DND-41 (cell line): ENCODE data around the gene VSNL1.

Source experiments
- ATAC-seq: fragments of 200-7000 bp; cut with Tn5 transposase; 3 replicates; pipeline ENCODE4 v1.9.1; 2021; ENCODE audit warnings: low read depth; ENCODE audit not compliant: insufficient read depth
- DNase-seq: peaks from one replicate; pipeline ENCODE4 v3.0.0-alpha.2; 2020
- H2AFZ ChIP-seq: 2 replicates; pipeline ENCODE4 v1.6.0; 2012; ENCODE audit warnings: low read depth, low read length
- H3K27ac ChIP-seq: 2 replicates; pipeline ENCODE4 v1.5.1; 2012; ENCODE audit warnings: low read length, inconsistent platforms
- H3K27me3 ChIP-seq: fragments of 200-600 bp; sonication (generic); 2 replicates; pipeline ENCODE4 v1.6.0; 2012; ENCODE audit warnings: low read length, mild to moderate bottlenecking, inconsistent platforms; ENCODE audit not compliant: insufficient read depth, poor library complexity
- H3K36me3 ChIP-seq: 2 replicates; pipeline ENCODE4 v1.5.1; 2012; ENCODE audit warnings: low read length, inconsistent platforms; ENCODE audit not compliant: insufficient read depth
- H3K4me1 ChIP-seq: 2 replicates; pipeline ENCODE4 v1.5.1; 2012; ENCODE audit warnings: mild to moderate bottlenecking, low read length; ENCODE audit not compliant: insufficient read depth
- H3K4me2 ChIP-seq: 2 replicates; pipeline ENCODE4 v1.6.0; 2012; ENCODE audit warnings: mild to moderate bottlenecking, moderate library complexity, low read length, inconsistent platforms; ENCODE audit not compliant: insufficient read depth
- H3K4me3 ChIP-seq, 2 experiments: fragments of 200-600 bp in 1 of 2; shearing (Covaris generic) in 1 of 2; 2 replicates each; pipeline ENCODE4 v1.5.1; 2012 to 2016; ENCODE audit warnings: inconsistent platforms in 2 of 2, low read length in 2 of 2, mild to moderate bottlenecking in 2 of 2, low read depth in 1 of 2, moderate library complexity in 1 of 2
- H3K79me2 ChIP-seq: 2 replicates; pipeline ENCODE4 v1.6.0; 2012; ENCODE audit warnings: low read length, inconsistent platforms; ENCODE audit not compliant: insufficient read depth
- H3K9ac ChIP-seq: 2 replicates; pipeline ENCODE4 v1.6.0; 2012; ENCODE audit warnings: low read depth, mild to moderate bottlenecking, inconsistent platforms, low read length, moderate library complexity
- H3K9me3 ChIP-seq: 2 replicates; pipeline ENCODE4 v1.5.1; 2012; ENCODE audit warnings: low read length, moderate library complexity, mild to moderate bottlenecking, inconsistent platforms; ENCODE audit not compliant: insufficient read depth, severe bottlenecking
- H4K20me1 ChIP-seq: 2 replicates; pipeline ENCODE4 v1.6.0; 2012; ENCODE audit warnings: low read length; ENCODE audit not compliant: insufficient read depth
- EZH2 ChIP-seq: IDR thresholded peaks from 3 replicates; pipeline ENCODE4 v1.6.1; 2012; ENCODE audit warnings: borderline replicate concordance, low read depth, mild to moderate bottlenecking, moderate library complexity, low read length, inconsistent platforms; ENCODE audit not compliant: severe bottlenecking
- TF ChIP-seq, protein P1 (sequence below): IDR thresholded peaks from 2 replicates; pipeline ENCODE4 v1.5.1; 2012; ENCODE audit warnings: borderline replicate concordance, low read length, moderate library complexity, mild to moderate bottlenecking; ENCODE audit not compliant: poor library complexity, severe bottlenecking; ENCODE audit errors: extremely low read depth

VSNL1 gene

DNA sequence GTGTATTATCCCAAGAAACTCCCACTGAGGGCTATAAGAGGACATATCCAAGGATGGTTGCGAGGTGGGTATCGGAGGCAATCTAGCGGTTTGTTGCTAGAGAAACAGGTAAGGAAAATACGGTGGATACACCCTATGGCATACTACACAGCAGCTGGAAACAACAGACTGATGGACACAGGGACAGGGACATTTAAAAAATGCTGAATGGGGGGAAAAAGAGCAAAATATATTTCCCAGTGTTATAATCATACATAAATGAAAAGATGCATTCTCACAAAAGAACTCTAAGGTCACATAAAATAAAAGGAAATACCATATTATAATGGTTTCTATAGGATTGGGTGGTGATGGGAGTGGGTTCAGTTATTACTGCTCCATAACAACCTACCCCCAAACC, 117.3 kb downstream of the VSNL1 start:
- no peak overlapping the region for H3K9ac ChIP-seq
- H3K79me2 ChIP-seq: no peaks in the 10 kb centered on the region
- no peak overlapping the region for H3K4me3 ChIP-seq
- H3K9me3 ChIP-seq: no peaks in the 10 kb centered on the region
- no peaks in the 10 kb centered on the region for H4K20me1 ChIP-seq
- TF ChIP-seq EZH2: no peak
- TF ChIP-seq, protein P1, sequence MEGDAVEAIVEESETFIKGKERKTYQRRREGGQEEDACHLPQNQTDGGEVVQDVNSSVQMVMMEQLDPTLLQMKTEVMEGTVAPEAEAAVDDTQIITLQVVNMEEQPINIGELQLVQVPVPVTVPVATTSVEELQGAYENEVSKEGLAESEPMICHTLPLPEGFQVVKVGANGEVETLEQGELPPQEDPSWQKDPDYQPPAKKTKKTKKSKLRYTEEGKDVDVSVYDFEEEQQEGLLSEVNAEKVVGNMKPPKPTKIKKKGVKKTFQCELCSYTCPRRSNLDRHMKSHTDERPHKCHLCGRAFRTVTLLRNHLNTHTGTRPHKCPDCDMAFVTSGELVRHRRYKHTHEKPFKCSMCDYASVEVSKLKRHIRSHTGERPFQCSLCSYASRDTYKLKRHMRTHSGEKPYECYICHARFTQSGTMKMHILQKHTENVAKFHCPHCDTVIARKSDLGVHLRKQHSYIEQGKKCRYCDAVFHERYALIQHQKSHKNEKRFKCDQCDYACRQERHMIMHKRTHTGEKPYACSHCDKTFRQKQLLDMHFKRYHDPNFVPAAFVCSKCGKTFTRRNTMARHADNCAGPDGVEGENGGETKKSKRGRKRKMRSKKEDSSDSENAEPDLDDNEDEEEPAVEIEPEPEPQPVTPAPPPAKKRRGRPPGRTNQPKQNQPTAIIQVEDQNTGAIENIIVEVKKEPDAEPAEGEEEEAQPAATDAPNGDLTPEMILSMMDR: no peak
- H3K4me2 ChIP-seq: no peak overlapping the region
- ATAC-seq (no peak), DNase-seq (no peak)
- H3K36me3 ChIP-seq: 0 out of 2 replicates have a peak, but pooled peaks cover 6% of the 10 kb centered on the region
- H3K4me1 ChIP-seq: no peaks in the 10 kb centered on the region
- no peak overlapping the region for H2AFZ ChIP-seq
- H3K27ac ChIP-seq: no peak overlapping the region
- no peaks in the 10 kb centered on the region for H3K27me3 ChIP-seq

DNA sequence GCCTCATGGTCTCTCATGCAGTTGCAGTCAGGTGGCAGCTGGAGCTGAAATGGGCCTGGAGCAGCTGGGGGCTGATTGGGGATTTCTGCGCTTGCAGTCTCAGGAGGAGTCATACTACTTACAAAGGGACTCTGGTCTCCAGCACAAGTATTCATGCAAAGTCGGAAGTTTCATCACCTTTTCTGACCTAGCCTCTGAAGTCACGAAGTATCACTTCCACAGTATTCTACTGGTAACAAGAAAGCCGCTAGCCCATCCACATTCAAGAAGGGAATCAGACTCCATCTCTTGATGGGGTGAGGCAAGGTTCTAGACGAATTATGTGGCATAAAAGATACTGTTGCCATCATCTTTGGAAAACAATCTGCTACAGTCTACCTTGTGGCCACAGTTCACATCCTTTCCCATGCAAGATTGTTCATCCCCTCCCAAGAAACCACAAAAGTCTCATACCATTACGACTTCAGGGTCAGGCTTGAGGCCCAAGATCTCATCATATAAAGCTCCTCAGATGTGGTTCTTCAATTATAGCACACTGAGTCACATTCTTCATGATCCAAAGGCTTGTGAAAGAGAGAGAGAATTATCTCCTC, 117.9 kb downstream of the VSNL1 start:
- H3K4me2 ChIP-seq: no peak overlapping the region
- no peaks in the 10 kb centered on the region for H3K4me1 ChIP-seq
- no peak overlapping the region for H3K4me3 ChIP-seq
- H2AFZ ChIP-seq: no peak overlapping the region
- H4K20me1 ChIP-seq: no peaks in the 10 kb centered on the region
- no peak overlapping the region for H3K27ac ChIP-seq
- no peak overlapping the region for H3K9ac ChIP-seq
- H3K36me3 ChIP-seq: peaks cover 11% of the 10 kb centered on the region; the same call in 1 of the 2 replicates
- no peaks in the 10 kb centered on the region for H3K27me3 ChIP-seq
- TF ChIP-seq, protein P1: no peak
- TF ChIP-seq EZH2: no peak
- ATAC-seq: peak; percentile 68
- no peaks in the 10 kb centered on the region for H3K79me2 ChIP-seq
- H3K9me3 ChIP-seq: no peaks in the 10 kb centered on the region
- DNase-seq: no peak

DNA sequence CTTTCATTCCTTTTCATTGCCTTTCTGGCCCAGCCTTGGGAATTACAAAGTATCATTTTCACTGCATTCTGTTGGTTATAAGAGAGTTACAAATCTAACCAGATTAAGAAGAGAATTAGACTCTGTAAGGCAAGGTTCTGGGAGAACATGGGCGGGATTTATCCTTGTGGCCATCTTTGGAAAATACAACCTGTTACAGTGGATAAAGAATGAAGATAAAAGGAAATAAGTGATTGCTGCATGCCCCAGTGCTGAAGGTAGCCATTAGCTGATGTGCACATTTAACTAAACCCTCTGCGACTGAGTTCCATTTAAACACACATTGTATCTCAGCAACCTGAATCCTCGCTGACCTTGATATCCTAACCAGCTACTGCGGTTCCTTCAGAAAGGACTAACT, 119.7 kb downstream of the VSNL1 start:
- Histone ChIP-seq H3K4me3 (no peak overlapping the region), H4K20me1 (no peaks in the 10 kb centered on the region), H3K9me3 (no peaks in the 10 kb centered on the region), H3K36me3 (peaks cover 23% of the 10 kb centered on the region; the same call in 1 of the 2 replicates), H3K9ac (no peak overlapping the region), H3K79me2 (no peaks in the 10 kb centered on the region), H2AFZ (no peak overlapping the region), H3K4me1 (no peaks in the 10 kb centered on the region), H3K27ac (no peak overlapping the region), H3K27me3 (no peaks in the 10 kb centered on the region), H3K4me2 (no peak overlapping the region)
- DNase-seq: no peak
- no peak for TF ChIP-seq EZH2
- TF ChIP-seq, protein P1: no peak
- no peak for ATAC-seq

DNA sequence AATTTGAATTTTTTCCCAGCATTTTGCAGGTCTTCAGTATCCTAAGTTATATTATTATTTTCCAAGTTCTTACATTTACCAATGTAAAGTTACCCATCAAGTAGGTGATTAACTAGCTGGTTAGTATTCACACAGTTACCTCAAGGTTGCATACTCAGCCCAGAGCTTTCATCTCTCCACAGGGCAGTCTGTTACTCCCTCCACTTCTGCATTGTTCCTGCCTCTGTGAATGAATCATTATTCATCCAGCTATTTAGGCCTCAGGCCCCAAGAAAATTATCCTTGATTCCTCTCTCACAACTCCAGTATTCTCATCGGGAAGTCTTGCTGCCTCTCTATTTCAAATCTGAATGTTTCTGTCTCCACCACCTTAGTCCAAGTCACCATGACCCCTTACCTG, 121.0 kb downstream of the VSNL1 start:
- Histone ChIP-seq H3K4me1 (no peaks in the 10 kb centered on the region), H3K79me2 (no peaks in the 10 kb centered on the region), H3K36me3 (peaks cover 35% of the 10 kb centered on the region; the same call in 1 of the 2 replicates), H3K9ac (no peak overlapping the region), H3K27ac (no peak overlapping the region), H2AFZ (no peak overlapping the region), H3K9me3 (no peaks in the 10 kb centered on the region), H3K27me3 (no peaks in the 10 kb centered on the region), H4K20me1 (no peaks in the 10 kb centered on the region), H3K4me2 (no peak overlapping the region), H3K4me3 (no peak overlapping the region)
- DNase-seq (no peak), ATAC-seq (no peak)
- TF ChIP-seq, protein P1: no peak
- no peak for TF ChIP-seq EZH2
